Glomerular visceral epithelial cell (primary cell): ENCODE data around the gene KCNT1.

ENCODE experiments used
- DNase-seq: peaks from one replicate; pipeline ENCODE4 v3.0.0-alpha.2; 2016; ENCODE audit errors: extremely low spot score

KCNT1 gene

GRCh38 chr9:135745686-135746324, 43.8 kb downstream of the KCNT1 start:
- no peak for DNase-seq

GRCh38 chr9:135746565-135746964, 44.6 kb downstream of the KCNT1 start:
- DNase-seq: no peak

- no peak for DNase-seq
Observed at GRCh38 chr9:135747311-135747710, 45.3 kb downstream of the KCNT1 start.

- DNase-seq: no peak
Observed at GRCh38 chr9:135748676-135749075, 46.7 kb downstream of the KCNT1 start.

GRCh38 chr9:135749171-135750045, 47.4 kb downstream of the KCNT1 start:
- DNase-seq: no peak

- no peak for DNase-seq
Observed at GRCh38 chr9:135750786-135751185, 48.8 kb downstream of the KCNT1 start.

GRCh38 chr9:135751501-135751900, 49.5 kb downstream of the KCNT1 start:
- no peak for DNase-seq

- no peak for DNase-seq
Observed at GRCh38 chr9:135752281-135753204, 50.6 kb downstream of the KCNT1 start.

GRCh38 chr9:135753391-135754105, 51.6 kb downstream of the KCNT1 start:
- no peak for DNase-seq

- DNase-seq: no peak
Observed at GRCh38 chr9:135756576-135756975, 54.6 kb downstream of the KCNT1 start.

- DNase-seq: no peak
Observed at GRCh38 chr9:135757356-135757755, 55.4 kb downstream of the KCNT1 start.

GRCh38 chr9:135758056-135758455, 56.1 kb downstream of the KCNT1 start:
- DNase-seq: no peak

- DNase-seq: no peak
Observed at GRCh38 chr9:135758870-135759269, 56.9 kb downstream of the KCNT1 start.

GRCh38 chr9:135759676-135760300, 57.8 kb downstream of the KCNT1 start:
- no peak for DNase-seq

- DNase-seq: no peak
Observed at GRCh38 chr9:135760465-135760864, 58.5 kb downstream of the KCNT1 start.

GRCh38 chr9:135761150-135761844, 59.3 kb downstream of the KCNT1 start:
- no peak for DNase-seq

GRCh38 chr9:135761845-135762168, 59.8 kb downstream of the KCNT1 start:
- no peak for DNase-seq

GRCh38 chr9:135762921-135763320, 60.9 kb downstream of the KCNT1 start:
- DNase-seq: no peak

- DNase-seq: no peak
Observed at GRCh38 chr9:135763716-135764446, 61.9 kb downstream of the KCNT1 start.

GRCh38 chr9:135764731-135765130, 62.7 kb downstream of the KCNT1 start:
- DNase-seq: no peak
